Ovary (tissue), 3 donors: ENCODE measurements around the gene GALNT17.

Experiments used
- EP300 ChIP-seq: sonication (generic); formaldehyde crosslinking; IDR thresholded peaks from one replicate; pipeline ENCODE4 v1.6.1; 2017; ENCODE audit warnings: antibody characterized with exemption
- POLR2A ChIP-seq: fragments of 450-650 bp; IDR thresholded peaks from one replicate; pipeline ENCODE4 v1.6.1; 2017; ENCODE audit warnings: antibody characterized with exemption, mild to moderate bottlenecking, moderate library complexity
- TF ChIP-seq, protein P1 (sequence below), 3 donors: fragments of 450-650 bp in 2 of 3; fragments of 200-600 bp in 1 of 3; IDR thresholded peaks; one replicate each; pipeline versions ENCODE4 v1.5.1 to v1.8.0; 2016 to 2022; ENCODE audit warnings: antibody characterized with exemption in 3 of 3, mild to moderate bottlenecking in 1 of 3
- donor health status: DM: no; HTN: no; CAD: no.

DNA sequence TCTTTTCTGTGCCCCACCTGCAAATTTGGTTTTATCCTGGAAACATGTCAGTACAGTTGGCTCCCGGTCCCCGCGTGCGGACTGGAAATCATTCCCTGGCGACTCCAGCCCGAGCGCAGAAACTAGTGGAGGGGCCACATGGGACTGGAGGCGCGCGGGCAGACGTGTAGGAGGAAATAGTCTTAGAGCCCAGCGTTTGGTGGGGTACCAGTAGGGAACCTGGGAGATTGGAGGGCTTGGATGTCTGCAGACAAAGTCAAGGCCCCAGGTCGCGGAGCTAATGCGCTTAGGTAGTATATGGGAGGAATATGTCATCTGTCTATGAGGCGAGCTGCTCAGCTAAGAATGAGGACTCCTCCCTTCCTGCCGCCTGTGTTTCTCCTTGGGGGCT, 1.3 kb downstream of the GALNT17 start:
- no peak for TF ChIP-seq POLR2A
- TF ChIP-seq, protein P1, sequence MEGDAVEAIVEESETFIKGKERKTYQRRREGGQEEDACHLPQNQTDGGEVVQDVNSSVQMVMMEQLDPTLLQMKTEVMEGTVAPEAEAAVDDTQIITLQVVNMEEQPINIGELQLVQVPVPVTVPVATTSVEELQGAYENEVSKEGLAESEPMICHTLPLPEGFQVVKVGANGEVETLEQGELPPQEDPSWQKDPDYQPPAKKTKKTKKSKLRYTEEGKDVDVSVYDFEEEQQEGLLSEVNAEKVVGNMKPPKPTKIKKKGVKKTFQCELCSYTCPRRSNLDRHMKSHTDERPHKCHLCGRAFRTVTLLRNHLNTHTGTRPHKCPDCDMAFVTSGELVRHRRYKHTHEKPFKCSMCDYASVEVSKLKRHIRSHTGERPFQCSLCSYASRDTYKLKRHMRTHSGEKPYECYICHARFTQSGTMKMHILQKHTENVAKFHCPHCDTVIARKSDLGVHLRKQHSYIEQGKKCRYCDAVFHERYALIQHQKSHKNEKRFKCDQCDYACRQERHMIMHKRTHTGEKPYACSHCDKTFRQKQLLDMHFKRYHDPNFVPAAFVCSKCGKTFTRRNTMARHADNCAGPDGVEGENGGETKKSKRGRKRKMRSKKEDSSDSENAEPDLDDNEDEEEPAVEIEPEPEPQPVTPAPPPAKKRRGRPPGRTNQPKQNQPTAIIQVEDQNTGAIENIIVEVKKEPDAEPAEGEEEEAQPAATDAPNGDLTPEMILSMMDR (IDR thresholded peaks at IDR 0.05): no peak
- TF ChIP-seq EP300: no peak
